Stimulated activated CD4-positive, alpha-beta T cell treated with anti-CD3 and anti-CD28 coated beads, TNF-alpha, amount 100 ng/mL, for 48 hours (primary cell): ENCODE results near the gene TNFRSF21.
"Not testable (repeated sequence)": the region's sequence is repeated elsewhere in the genome, so short reads cannot be mapped to it uniquely, and the experiment has no call there.

Source experiments
- DNase-seq, 3 donors: peaks; one replicate each; pipeline ENCODE4 v3.0.0-alpha.2; 2020; ENCODE audit warnings: low read depth in 3 of 3

TNFRSF21 gene

DNA sequence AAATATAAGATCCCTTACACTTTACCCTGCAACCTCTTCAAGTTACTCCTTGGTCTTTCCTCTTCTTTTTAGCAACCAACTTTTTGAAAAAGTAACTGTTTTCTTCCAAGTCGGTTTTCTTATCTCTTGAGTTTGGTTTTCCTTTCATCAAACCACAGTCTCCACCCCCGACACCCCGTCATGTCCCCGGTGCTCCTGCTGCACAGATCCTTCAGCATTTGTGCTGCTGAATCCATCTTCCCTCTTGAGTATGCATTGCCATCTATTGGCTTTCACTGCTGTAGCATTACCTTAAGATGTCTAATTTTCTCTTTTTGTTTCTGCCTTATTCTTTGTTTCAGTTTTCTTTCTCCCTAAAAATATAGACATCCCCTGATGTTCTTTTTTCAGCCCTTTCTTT is 11.9 kb upstream of the TNFRSF21 start:
- no peak for DNase-seq

GRCh38 chr6:47319867-47320266 is 10.2 kb upstream of the TNFRSF21 start:
- no peak for DNase-seq

GRCh38 chr6:47319382-47319781 is 9.7 kb upstream of the TNFRSF21 start:
- no peak for DNase-seq

DNA sequence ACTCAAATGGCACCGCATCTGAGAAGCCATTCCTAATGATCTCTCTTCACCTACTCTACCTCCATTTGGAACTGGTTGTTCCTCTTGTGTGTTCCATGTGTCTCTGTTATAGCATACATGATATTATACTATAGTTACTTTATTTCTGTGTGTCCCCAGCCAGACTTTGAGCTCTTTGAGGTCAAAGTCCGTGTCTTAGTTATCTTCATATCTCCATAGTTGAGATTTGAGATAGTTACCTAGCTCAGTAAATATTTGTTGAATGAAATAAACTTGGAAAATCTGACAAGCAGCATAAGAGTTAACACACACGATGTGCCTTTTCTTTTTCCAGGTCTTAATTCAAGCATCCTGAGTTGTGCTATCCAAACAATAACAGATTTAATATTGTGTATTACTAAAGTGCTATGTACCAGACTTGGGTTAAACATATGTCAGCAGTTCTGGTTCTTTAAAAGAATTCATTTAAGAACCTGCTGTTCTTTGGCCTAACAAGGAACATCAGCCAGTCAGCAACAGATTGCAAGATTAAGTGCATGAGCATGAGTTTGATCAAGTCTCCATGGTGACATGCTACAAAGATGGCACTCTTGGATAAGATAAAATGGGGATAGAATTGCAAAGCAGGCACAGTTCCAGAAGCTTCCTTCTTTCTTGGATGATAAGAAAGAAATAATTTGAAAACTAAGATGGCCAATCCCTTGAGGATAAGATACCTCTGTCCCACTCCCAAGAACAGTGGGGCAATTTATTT is 8.7 kb upstream of the TNFRSF21 start:
- DNase-seq, result no peak

DNA sequence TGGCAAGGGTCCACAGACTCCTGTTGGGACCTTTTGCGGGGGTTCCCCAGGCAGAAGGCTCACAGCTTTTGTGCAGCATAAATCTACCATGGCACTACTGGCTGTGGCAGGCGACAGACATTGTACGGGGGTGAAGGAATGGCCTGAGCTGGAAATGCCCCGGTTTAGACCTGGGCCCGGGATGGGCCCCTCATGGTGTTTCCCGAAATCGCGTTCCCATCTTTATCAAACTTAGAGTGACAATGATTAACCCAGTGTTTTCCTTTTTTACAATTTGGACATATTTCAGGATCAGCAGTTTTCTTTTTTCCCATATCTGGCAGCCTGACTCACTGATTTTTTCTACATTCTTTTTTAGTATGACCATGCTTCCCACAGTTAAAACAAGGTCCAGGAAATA is 5.5 kb upstream of the TNFRSF21 start:
- DNase-seq, result not testable (repeated sequence)

DNA sequence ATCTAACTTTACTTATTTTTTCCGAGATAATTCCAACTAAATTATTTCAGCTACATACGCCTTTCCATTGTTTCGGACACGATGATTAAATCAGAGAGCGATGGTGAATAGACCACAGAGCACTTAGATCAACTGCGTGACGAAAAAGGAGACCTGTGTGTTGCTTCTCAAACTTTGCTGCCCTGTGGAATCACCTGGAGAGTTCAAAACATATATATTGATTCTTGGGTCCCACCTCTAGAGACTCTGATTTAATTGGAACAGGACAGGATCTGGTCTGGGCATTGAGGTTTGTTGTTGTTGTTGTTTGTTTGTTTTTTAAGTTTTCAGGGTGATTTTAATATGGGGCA is 401 bp upstream of the TNFRSF21 start:
- no peak for DNase-seq

DNA sequence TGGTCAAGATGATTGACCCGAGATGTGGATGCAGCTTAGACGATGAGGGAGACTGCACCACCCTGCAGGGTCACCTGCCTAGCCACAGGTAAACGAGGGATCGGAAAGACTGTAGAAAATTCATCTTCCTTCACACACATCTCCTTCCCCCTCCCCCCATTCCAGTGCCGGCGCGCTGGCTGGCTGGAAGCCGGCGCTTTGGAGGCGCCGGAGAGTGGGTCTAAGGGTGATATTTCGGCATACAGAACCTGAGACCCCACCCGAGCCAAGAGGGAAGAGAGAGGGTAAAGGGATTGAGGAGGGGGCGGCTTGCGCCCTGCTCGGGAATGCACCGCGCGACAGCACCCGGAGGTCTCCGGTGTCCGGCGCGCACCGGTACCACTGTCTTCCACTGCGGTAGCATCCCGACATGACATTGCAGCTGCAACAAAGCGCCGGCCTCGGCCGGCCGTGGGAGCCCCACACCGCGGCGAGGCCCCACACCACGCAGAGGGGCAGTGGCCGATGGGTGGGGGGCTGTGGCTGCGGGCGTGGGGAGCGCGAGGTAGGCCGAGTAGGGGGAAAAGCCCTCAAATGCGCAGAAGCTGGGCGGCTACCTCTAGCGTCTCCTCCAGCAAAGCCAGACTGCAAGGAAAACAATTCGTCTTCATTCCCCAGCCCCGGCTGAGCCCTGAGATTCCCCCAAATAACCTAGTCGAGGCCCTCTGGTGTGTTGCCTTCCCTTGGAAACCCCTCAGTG is 984 bp downstream of the TNFRSF21 start:
- no peak for DNase-seq

- no peak for DNase-seq
These were observed 1.5 kb downstream of the TNFRSF21 start for GRCh38 chr6:47308198-47308517.

- no peak for DNase-seq
These were observed 2.1 kb downstream of the TNFRSF21 start for GRCh38 chr6:47307362-47308197.

DNA sequence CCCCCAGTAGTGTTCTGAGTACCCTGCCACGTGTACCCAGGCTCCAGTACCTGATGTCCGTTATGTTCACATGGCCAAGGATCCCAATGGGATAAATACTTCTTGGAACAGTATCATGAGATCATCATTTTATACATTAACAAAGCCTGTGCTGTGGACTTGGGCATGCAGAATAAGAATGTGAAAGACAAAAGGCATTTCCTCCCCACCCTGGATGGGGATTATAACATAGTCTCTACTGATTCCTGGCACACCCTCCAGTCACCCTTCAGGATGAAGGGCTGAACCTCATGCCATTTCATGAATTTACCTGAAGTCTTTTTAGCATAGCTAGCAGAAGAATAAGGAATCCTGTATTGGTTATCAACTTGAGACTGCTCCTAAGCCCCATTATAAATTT is 2.8 kb downstream of the TNFRSF21 start:
- DNase-seq, result no peak

DNA sequence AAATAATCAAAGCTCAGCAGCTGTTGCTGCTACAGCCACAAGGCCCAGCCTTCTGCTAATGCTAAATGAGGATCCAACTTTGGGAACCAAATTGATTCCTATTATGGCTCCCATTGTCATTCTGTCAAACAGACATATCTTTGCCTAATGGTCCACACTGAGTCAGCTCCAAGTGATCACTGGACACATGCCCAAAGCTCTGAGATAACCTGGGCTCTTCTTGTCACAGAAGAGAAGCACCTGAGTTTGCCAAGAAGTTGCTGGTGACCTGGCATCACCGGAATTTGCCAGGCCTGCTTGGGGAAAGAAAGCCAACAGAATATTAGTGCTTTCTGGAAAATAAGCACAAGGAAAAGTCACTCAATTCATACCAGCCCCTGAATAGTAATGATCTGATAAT is 5.8 kb downstream of the TNFRSF21 start:
- no peak for DNase-seq

GRCh38 chr6:47303342-47303741 is 6.4 kb downstream of the TNFRSF21 start:
- DNase-seq, result no peak

GRCh38 chr6:47302043-47302442 is 7.7 kb downstream of the TNFRSF21 start:
- DNase-seq, result no peak

GRCh38 chr6:47301441-47301840 is 8.3 kb downstream of the TNFRSF21 start:
- DNase-seq, result no peak

DNA sequence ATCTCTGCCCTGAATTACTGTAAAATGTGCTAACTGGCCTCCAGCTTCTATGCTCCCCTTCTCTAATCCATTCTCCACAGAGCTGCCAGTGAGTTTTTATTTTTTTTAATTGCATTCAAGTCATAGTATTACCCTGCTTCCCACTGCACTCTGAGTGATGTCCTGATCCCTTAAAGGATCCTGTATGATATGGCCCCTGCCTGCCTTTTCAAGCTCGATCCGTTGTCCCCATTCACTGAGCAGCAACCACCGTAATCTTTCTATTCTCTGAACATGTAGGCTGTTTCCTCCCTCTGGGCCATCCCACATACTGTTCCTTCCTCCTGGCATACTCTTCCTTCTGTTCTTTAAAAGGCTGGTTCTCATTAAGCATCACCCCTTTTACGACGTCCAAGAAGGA is 9.3 kb downstream of the TNFRSF21 start:
- DNase-seq, result no peak

DNA sequence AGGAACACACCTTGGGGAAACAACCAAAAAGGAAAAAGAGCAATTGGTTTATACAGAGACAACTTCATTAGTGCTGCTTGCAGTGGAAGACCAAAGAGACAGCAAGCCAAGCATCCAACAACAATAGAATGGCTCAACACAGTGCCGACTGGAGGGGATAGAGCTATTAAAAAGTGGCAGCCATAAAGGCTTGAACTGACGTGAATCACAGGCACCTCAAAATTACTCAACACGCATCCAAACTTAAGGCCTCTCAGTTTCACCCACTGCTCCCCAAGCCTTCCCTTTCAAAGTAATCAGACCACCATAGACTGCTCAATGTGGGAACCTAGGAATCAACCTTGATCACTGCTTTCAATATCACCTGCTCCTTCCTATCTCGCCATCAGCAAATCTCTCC is 9.7 kb downstream of the TNFRSF21 start:
- no peak for DNase-seq

DNA sequence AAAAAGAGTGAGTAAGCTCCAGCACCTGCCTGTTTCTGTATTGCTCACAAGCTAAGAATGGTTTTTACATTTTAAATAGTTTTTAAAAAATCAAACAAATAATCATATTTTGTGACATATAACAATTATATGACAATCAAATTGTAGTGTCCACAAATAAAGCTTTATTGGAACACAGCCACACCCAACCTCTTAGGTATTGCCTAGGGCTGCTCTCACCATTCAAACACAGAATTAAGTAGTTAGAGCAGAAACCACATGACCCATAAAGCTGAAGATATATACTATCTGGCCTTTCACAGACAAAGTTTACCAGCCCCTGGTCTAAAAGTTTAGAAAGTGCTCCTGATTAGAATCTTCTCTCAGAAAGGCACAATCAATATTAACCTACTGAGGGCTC is 11.2 kb downstream of the TNFRSF21 start:
- no peak for DNase-seq

GRCh38 chr6:47294990-47295389 is 14.7 kb downstream of the TNFRSF21 start:
- DNase-seq, result no peak

- DNase-seq, result no peak
These were observed 16.8 kb downstream of the TNFRSF21 start for GRCh38 chr6:47292944-47293343.

DNA sequence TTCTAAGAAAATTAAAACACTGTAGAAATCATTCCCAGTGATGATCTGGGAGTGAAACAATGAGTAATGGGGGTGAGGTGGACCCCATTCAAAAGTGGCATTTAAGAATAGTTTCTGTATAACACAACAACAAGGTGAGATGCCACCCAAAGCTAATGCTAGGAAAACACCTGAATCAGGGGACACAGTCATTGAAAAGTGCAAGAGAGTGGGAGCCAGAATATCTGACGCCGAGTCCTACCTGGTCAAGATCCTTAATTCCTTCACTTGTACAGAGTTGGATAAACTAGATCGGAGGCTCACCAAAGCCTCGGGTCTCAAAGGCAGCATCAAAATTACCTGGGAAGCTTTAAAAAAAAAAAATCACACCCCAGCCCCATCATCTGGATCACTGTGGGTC is 17.7 kb downstream of the TNFRSF21 start:
- DNase-seq, result no peak

GRCh38 chr6:47290124-47290834 is 19.4 kb downstream of the TNFRSF21 start:
- DNase-seq, result no peak
